ENCODE measurements around the gene SUPT4H1. TPM values are rescaled to one million over a fixed set of nuclear protein-coding genes. Genes with fewer than 3 reads are reported as not detected.
A peak's percentile ranks its signal among the peaks of the same experiment; 100 is the strongest.

SUPT4H1 gene
- total RNA-seq, 2 donors from 2014 or later, result 50.0 to 51.4 TPM

GRCh38 chr17:58357312-58358297 lies 5.6 kb upstream of the SUPT4H1 start:
- DNase-seq (ENCODE audit: low spot score), result no peak

GRCh38 chr17:58356231-58356630 lies 4.2 kb upstream of the SUPT4H1 start:
- no peak for DNase-seq (ENCODE audit: low spot score)
- TF ChIP-seq CTCF (IDR thresholded peaks at IDR 0.05), result no peak
- Histone ChIP-seq H3K27me3 (no peaks in the 10 kb centered on the region), H3K4me1 (peaks cover 0 to 10% of the 10 kb centered on the region in 2 donors), H3K4me3 (no peak overlapping the region), H3K36me3 (no peaks in the 10 kb centered on the region), H3K27ac (no peak overlapping the region), H3K9me3 (no peaks in the 10 kb centered on the region)

More at GRCh38 chr17:58357312-58358297, 5.6 kb upstream of the SUPT4H1 start:
- Histone ChIP-seq H3K4me3 (no peak overlapping the region), H3K4me1 (peaks cover 0 to 10% of the 10 kb centered on the region in 2 donors), H3K36me3 (no peaks in the 10 kb centered on the region), H3K27me3 (no peaks in the 10 kb centered on the region), H3K9me3 (no peaks in the 10 kb centered on the region), H3K27ac (no peak overlapping the region)
- no peak for TF ChIP-seq CTCF (IDR thresholded peaks at IDR 0.05)

GRCh38 chr17:58354541-58355216 lies 2.7 kb upstream of the SUPT4H1 start:
- Histone ChIP-seq H3K36me3 (peaks cover 8% of the 10 kb centered on the region), H3K4me1 (peaks cover 0 to 10% of the 10 kb centered on the region in 2 donors), H3K9me3 (no peaks in the 10 kb centered on the region), H3K27me3 (no peaks in the 10 kb centered on the region), H3K27ac (no peak overlapping the region), H3K4me3 (no peak overlapping the region)
- TF ChIP-seq CTCF (IDR thresholded peaks at IDR 0.05), result no peak
- no peak for DNase-seq (ENCODE audit: low spot score)

- H3K4me1 ChIP-seq, result peaks cover 0 to 10% of the 10 kb centered on the region in 2 donors
- DNase-seq (ENCODE audit: low spot score), result no peak
- no peaks in the 10 kb centered on the region for H3K27me3 ChIP-seq
- peak overlapping the region; percentile 95 to 98 for H3K27ac ChIP-seq
- TF ChIP-seq CTCF (IDR thresholded peaks at IDR 0.05), result no peak
- H3K9me3 ChIP-seq, result no peaks in the 10 kb centered on the region
- H3K36me3 ChIP-seq, result peaks cover 21% of the 10 kb centered on the region
- peak overlapping the region in 1 of 2 donors; percentile 91 for H3K4me3 ChIP-seq
These were observed 1.4 kb upstream of the SUPT4H1 start for GRCh38 chr17:58353389-58353825.

GRCh38 chr17:58352596-58353388 lies 791 bp upstream of the SUPT4H1 start:
- Histone ChIP-seq H3K4me3 (peak overlapping the region; percentile 77 to 91), H3K9me3 (no peaks in the 10 kb centered on the region), H3K36me3 (peaks cover 27% of the 10 kb centered on the region), H3K4me1 (peaks cover 0 to 10% of the 10 kb centered on the region in 2 donors), H3K27me3 (no peaks in the 10 kb centered on the region), H3K27ac (peak overlapping the region; percentile 95 to 98)
- TF ChIP-seq CTCF (IDR thresholded peaks at IDR 0.05), result no peak
- no peak for DNase-seq (ENCODE audit: low spot score)

Data from right atrium auricular region (tissue), 2 donors.